Subcutaneous adipose tissue (tissue), 4 donors: Measurements from ENCODE around the gene CSPG4. TPM values are rescaled to one million over a fixed set of nuclear protein-coding genes. Genes with fewer than 3 reads are reported as not detected.

Experiments
- total RNA-seq, 4 donors: library from RNA; depleted of rRNA; stranded (reverse); fragments of >200 nt; gene quantifications; one replicate each; pipeline ENCODE4 v1.1.0, GENCODE V29; 2016
- TF ChIP-seq, protein P1 (sequence below): fragments of 450-650 bp; IDR thresholded peaks from one replicate; pipeline ENCODE4 v1.5.1; 2016; ENCODE audit warnings: low read depth, mild to moderate bottlenecking, control low read depth, antibody characterized with exemption, moderate library complexity

The CSPG4 gene
- total RNA-seq, 4 donors from 2014 or later: 34.6 to 183 (median 57.0) TPM

DNA sequence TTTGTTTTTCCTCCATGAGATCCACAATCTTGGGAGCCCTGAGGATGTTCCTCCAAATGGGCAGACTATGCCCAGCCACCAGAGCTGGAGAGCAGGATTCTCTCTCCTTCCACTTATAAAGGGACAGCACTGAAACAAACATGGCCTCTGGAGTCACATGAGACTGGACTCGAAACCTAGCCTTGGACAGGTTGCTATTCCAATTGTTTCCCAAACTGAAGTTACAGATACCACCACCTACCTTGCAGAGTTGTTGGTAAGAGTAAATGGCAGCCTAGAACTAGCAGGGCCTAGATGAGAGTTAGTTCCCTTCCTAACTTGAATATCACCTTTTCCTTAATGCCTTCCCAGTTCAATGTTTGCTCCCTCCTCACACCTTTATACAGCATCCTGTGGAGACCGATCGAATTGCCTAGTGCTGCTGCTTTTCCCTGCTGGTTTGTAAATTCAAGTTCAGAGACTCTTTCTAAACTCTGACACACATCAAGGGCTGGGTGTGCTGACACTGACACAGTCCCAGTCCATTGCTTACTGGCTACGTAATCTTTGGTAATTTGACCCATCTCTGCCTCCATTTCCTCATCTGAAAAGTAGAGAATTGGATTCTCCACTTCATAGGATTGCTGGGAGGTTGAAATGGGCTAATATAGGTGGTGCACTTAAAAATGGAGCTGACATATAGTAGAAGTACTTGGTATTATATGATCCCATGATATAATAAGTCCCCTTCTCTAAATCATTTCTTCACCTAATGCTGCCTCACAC lies 75.2 kb downstream of the CSPG4 start:
- TF ChIP-seq, protein P1, sequence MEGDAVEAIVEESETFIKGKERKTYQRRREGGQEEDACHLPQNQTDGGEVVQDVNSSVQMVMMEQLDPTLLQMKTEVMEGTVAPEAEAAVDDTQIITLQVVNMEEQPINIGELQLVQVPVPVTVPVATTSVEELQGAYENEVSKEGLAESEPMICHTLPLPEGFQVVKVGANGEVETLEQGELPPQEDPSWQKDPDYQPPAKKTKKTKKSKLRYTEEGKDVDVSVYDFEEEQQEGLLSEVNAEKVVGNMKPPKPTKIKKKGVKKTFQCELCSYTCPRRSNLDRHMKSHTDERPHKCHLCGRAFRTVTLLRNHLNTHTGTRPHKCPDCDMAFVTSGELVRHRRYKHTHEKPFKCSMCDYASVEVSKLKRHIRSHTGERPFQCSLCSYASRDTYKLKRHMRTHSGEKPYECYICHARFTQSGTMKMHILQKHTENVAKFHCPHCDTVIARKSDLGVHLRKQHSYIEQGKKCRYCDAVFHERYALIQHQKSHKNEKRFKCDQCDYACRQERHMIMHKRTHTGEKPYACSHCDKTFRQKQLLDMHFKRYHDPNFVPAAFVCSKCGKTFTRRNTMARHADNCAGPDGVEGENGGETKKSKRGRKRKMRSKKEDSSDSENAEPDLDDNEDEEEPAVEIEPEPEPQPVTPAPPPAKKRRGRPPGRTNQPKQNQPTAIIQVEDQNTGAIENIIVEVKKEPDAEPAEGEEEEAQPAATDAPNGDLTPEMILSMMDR: no peak

DNA sequence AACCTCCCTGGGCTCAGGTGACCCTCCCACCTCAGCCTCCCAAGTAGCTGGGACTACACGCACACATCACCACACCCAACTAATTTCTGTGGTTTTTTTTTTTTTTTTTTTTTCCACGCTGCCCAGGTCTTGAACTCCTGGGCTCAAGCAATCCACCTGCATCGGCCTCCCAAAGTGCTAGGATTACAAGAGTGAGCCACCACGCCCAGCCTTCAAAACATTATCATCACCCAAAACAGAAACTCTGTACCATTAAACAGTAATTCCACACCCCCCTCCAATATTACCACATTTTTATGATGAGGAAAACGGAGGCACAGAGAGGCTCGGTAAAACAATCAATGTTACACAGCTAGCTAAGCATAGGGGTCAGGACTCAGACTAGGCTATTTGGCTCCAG lies 76.6 kb downstream of the CSPG4 start:
- TF ChIP-seq, protein P1: no peak

DNA sequence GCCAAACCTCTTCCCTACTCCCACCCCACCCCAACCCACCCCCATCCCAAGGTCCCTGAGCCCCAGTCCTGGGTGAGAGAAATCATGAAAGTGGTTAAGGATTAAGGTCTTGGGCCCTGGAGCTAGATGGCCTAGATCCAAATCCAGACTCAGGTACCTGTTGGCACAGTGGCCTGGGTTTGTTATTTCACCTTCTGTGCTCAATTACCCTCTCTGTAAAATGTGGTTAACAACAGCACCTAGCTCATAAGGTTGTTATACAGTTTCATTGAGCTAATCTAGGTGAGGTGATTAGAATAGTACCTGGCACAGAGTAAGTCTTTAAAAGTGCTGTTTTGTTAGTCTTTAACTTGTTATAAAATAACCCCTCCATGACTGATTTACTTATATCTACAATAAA lies 80.7 kb downstream of the CSPG4 start:
- TF ChIP-seq, protein P1: no peak

DNA sequence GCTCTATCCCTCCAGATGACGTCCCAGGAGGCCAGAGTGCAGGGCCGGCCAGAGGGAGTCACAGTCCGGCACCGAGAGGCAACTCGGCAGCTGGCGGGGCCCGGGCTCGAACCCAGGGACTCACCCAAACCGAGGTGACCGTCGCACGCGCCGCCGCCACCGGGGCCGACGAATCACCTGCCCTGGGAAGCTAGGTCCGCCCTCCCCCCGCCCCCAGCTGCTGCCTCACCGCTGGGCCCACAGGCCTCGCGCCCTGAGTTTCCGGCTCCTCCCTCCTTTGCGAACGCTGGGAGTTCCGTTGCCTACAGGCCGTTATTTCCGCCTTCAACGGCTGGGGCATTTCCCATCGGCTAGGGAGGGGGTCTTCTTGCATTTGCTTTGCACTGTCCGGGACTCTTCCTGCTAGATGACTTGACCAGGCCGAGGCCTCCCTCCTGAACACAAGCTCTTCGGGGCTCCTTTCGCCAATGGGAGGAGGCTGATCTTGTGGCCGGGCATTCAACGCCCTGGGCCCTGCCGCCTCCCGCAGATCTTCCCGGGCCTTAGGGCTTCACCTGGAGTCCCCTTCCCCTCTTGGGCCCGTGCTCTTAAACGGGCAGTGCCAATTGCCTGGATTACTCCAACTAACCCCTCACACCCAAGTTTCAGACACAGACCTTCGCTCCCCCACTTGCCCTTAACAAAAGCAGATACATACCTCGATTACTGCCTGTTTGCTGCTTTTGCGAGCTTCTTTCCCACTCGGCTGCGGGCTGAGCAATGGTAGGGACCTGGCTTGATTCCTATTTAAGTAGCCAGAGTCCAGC lies 86.9 kb downstream of the CSPG4 start, which contains the start of gene SNUPN:
Gene SNUPN, minus strand, starts transcription at position 184 of the 806 bp plus-strand sequence. CDS start 4,674 bp downstream, outside the sequence.
- TF ChIP-seq, protein P1: no peak

Other genes with a start within 250 kb of the CSPG4 start
- gene PTPN9, start 133.5 kb downstream of the CSPG4 start, total RNA-seq: 10 to 100 TPM; 11.7 to 20.9 (median 15.7) TPM
- gene SNUPN, start 87.1 kb downstream of the CSPG4 start, total RNA-seq: 10 to 100 TPM; 19.7 to 23.3 (median 21.9) TPM
- gene IMP3, start 72.6 kb downstream of the CSPG4 start, total RNA-seq: 100 to 1,000 TPM in 1 of 4 donors, 10 to 100 TPM in 3; 56.1 to 108 (median 85.9) TPM
- gene SNX33, start 64.9 kb downstream of the CSPG4 start, total RNA-seq: 10 to 100 TPM; 17.6 to 38.8 (median 28.9) TPM
- 10 to 100 TPM; 40.5 to 67.7 (median 51.8) TPM for gene UBE2Q2, start 130.6 kb upstream of the CSPG4 start, total RNA-seq
- gene FBXO22, start 191.0 kb upstream of the CSPG4 start, total RNA-seq: 10 to 100 TPM; 12.6 to 14.8 (median 13.4) TPM